NCI-H748 (cell line): ENCODE data around the gene METAP1.
"Not testable (repeated sequence)": the region's sequence is repeated elsewhere in the genome, so short reads cannot be mapped to it uniquely, and the experiment has no call there.

Source experiments
- DNase-seq: peaks from one replicate; lab custom pipeline; 2025; ENCODE audit not compliant: unreplicated experiment; lab: John Stamatoyannopoulos, UW

METAP1 gene

GRCh38 chr4:98996765-98997068 lies 1.2 kb downstream of the METAP1 start:
- DNase-seq = no peak

- no peak for DNase-seq
Observed at GRCh38 chr4:98997166-98997565, 1.6 kb downstream of the METAP1 start.

GRCh38 chr4:98998551-98998950 lies 3.0 kb downstream of the METAP1 start:
- DNase-seq = no peak

GRCh38 chr4:99002279-99002678 lies 6.8 kb downstream of the METAP1 start:
- DNase-seq = no peak

- DNase-seq = no peak
Observed at GRCh38 chr4:99008051-99008450, 12.5 kb downstream of the METAP1 start.

- DNase-seq = no peak
Observed at GRCh38 chr4:99011910-99012309, 16.4 kb downstream of the METAP1 start.

- DNase-seq = no peak
Observed at GRCh38 chr4:99013402-99013843, 17.9 kb downstream of the METAP1 start.

GRCh38 chr4:99013884-99014523 lies 18.5 kb downstream of the METAP1 start:
- DNase-seq = no peak

GRCh38 chr4:99021386-99021785 lies 25.9 kb downstream of the METAP1 start:
- DNase-seq = no peak

- DNase-seq = no peak
Observed at GRCh38 chr4:99022566-99022965, 27.0 kb downstream of the METAP1 start.

- not testable (repeated sequence) for DNase-seq
Observed at GRCh38 chr4:99023800-99024251, 28.3 kb downstream of the METAP1 start.

GRCh38 chr4:99024481-99025275 lies 29.2 kb downstream of the METAP1 start:
- no peak for DNase-seq

- no peak for DNase-seq
Observed at GRCh38 chr4:99025506-99025905, 30.0 kb downstream of the METAP1 start.

GRCh38 chr4:99027304-99027703 lies 31.8 kb downstream of the METAP1 start:
- DNase-seq = no peak

GRCh38 chr4:99028187-99028586 lies 32.7 kb downstream of the METAP1 start:
- DNase-seq = no peak

- no peak for DNase-seq
Observed at GRCh38 chr4:99029018-99029735, 33.7 kb downstream of the METAP1 start.

- DNase-seq = no peak
Observed at GRCh38 chr4:99029852-99030251, 34.3 kb downstream of the METAP1 start.

- DNase-seq = no peak
Observed at GRCh38 chr4:99033956-99034355, 38.4 kb downstream of the METAP1 start.

GRCh38 chr4:99038213-99038612 lies 42.7 kb downstream of the METAP1 start:
- DNase-seq = no peak

GRCh38 chr4:99043346-99043745 lies 47.8 kb downstream of the METAP1 start:
- DNase-seq = no peak

GRCh38 chr4:99047710-99048109 lies 52.2 kb downstream of the METAP1 start:
- DNase-seq = no peak

GRCh38 chr4:99052902-99053301 lies 57.4 kb downstream of the METAP1 start:
- no peak for DNase-seq
